Caco-2 (cell line): ENCODE measurements around the gene RAMP3. TPM values are rescaled to one million over a fixed set of nuclear protein-coding genes. Genes with fewer than 3 reads are reported as not detected.

Experiments used
- BruUV-seq: library from RNA; stranded (reverse); fragments of 400-500 nt; replicated peaks from 2 replicates; lab custom pipeline; 2021; lab: Mats Ljungman, UMichigan
- CTCF ChIA-PET: fragments of 300-600 bp; sonication (Branson Sonifier 250); formaldehyde crosslinking; loops from one replicate; lab custom pipeline; 2022; ENCODE audit warnings: antibody characterized with exemption; lab: Charles Lee
- POLR2A ChIA-PET: fragments of 300-600 bp; sonication (Branson Sonifier 250); formaldehyde crosslinking; loops from one replicate; lab custom pipeline; 2022; ENCODE audit warnings: antibody characterized with exemption; lab: Charles Lee
- DNase-seq, 2 experiments: peaks; one replicate each; pipeline versions ENCODE4 v3.0.0 to v3.0.0-alpha.2; 2020 to 2022
- H3K27me3 ChIP-seq: replicated peaks from 2 replicates; pipeline ENCODE4 v1.6.0; 2011; ENCODE audit warnings: low read length; ENCODE audit not compliant: control insufficient read depth, insufficient read depth
- H3K36me3 ChIP-seq: 2 replicates; pipeline ENCODE4 v1.5.1; 2011; ENCODE audit warnings: low read length; ENCODE audit not compliant: control insufficient read depth, insufficient read depth
- H3K4me1 ChIP-seq: fragments of 250-450 bp; sonication (Bioruptor Pico); 2 replicates; pipeline ENCODE4 v1.5.1; 2020; ENCODE audit warnings: mild to moderate bottlenecking
- H3K4me3 ChIP-seq: 2 replicates; pipeline ENCODE4 v1.5.1; 2011; ENCODE audit warnings: low read depth, mild to moderate bottlenecking, control low read depth, low read length
- H3K9me3 ChIP-seq: fragments of 250-450 bp; sonication (Bioruptor Pico); 2 replicates; pipeline ENCODE4 v1.5.1; 2020; ENCODE audit warnings: mild to moderate bottlenecking, moderate library complexity
- H3K27ac Mint-ChIP-seq: one replicate; pipeline ENCODE4 v1.8.0; 2022; ENCODE audit warnings: mixed read lengths; ENCODE audit not compliant: unreplicated experiment
- H3K27me3 Mint-ChIP-seq: one replicate; pipeline ENCODE4 v1.8.0; 2022; ENCODE audit warnings: mixed read lengths; ENCODE audit not compliant: insufficient read depth, unreplicated experiment
- H3K36me3 Mint-ChIP-seq: one replicate; pipeline ENCODE4 v1.8.0; 2022; ENCODE audit warnings: mild to moderate bottlenecking, mixed read lengths; ENCODE audit not compliant: insufficient read depth, unreplicated experiment
- H3K4me1 Mint-ChIP-seq: one replicate; pipeline ENCODE4 v1.8.0; 2022; ENCODE audit warnings: low read depth, mixed read lengths; ENCODE audit not compliant: unreplicated experiment
- H3K4me3 Mint-ChIP-seq: one replicate; pipeline ENCODE4 v1.8.0; 2022; ENCODE audit warnings: mild to moderate bottlenecking, moderate library complexity, mixed read lengths; ENCODE audit not compliant: unreplicated experiment
- H3K9me3 Mint-ChIP-seq: one replicate; pipeline ENCODE4 v1.8.0; 2022; ENCODE audit warnings: mixed read lengths; ENCODE audit not compliant: unreplicated experiment
- intact Hi-C: fragments of 100-400 bp; cut with micrococcal nuclease; formaldehyde crosslinking; loops from one replicate; pipeline ENCODE4 v1.10.0; 2022; ENCODE audit not compliant: unreplicated experiment
- total RNA-seq: library from RNA; stranded (reverse); gene quantifications from 2 replicates; pipeline ENCODE4 v1.2.3, GENCODE V29; 2022
- TF ChIP-seq, protein P1 (sequence below), 2 experiments: fragments of 200-600 bp in 1 of 2; IDR thresholded peaks; 1 replicate in 1 of 2; 2 replicates in 1 of 2; pipeline versions ENCODE4 v1.5.1 to v1.8.0; 2011 to 2022; ENCODE audit warnings: antibody characterized with exemption in 1 of 2, control low read depth in 1 of 2, inconsistent platforms in 1 of 2, low read depth in 1 of 2, low read length in 1 of 2, mild to moderate bottlenecking in 1 of 2, moderate library complexity in 1 of 2; ENCODE audit not compliant: insufficient read depth in 1 of 2, severe bottlenecking in 1 of 2, unreplicated experiment in 1 of 2

RAMP3 gene
- total RNA-seq, 1 experiment from 2014 or later: not detected

DNA sequence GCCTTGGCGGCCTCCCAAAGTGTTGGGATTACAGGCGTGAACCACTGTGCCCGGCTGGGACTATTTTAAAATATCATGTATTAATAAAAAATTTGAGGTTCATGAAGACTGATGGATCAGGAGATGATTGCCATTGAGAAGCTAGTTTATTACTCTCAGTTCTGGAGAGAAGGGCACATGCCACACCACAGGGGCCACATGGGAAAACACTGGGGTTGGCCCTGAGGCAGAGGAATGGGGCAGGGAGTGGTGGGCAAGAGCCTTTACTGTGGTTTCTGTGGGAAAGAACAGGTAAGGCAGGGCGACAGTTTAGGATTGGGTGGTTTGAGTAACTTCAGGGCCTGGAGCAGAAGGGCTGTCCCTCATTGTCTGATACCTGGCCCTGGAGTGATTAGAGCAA, 39.3 kb upstream of the RAMP3 start:
- ChIA-PET POLR2A (no interaction called here), CTCF (no interaction called here)
- H3K36me3 ChIP-seq: no peaks in the 10 kb centered on the region
- intact Hi-C loops: no loop called here
- H3K4me1 ChIP-seq: no peaks in the 10 kb centered on the region
- TF ChIP-seq, protein P1, sequence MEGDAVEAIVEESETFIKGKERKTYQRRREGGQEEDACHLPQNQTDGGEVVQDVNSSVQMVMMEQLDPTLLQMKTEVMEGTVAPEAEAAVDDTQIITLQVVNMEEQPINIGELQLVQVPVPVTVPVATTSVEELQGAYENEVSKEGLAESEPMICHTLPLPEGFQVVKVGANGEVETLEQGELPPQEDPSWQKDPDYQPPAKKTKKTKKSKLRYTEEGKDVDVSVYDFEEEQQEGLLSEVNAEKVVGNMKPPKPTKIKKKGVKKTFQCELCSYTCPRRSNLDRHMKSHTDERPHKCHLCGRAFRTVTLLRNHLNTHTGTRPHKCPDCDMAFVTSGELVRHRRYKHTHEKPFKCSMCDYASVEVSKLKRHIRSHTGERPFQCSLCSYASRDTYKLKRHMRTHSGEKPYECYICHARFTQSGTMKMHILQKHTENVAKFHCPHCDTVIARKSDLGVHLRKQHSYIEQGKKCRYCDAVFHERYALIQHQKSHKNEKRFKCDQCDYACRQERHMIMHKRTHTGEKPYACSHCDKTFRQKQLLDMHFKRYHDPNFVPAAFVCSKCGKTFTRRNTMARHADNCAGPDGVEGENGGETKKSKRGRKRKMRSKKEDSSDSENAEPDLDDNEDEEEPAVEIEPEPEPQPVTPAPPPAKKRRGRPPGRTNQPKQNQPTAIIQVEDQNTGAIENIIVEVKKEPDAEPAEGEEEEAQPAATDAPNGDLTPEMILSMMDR (IDR thresholded peaks at IDR 0.05; ENCODE audit: insufficient read depth in 1 of 2, low read depth in 1 of 2, low read length in 1 of 2, severe bottlenecking in 1 of 2, unreplicated experiment in 1 of 2): no peak
- no peaks in the 10 kb centered on the region for H3K9me3 Mint-ChIP-seq
- no peaks in the 10 kb centered on the region for H3K27me3 Mint-ChIP-seq
- no peak overlapping the region for H3K4me3 Mint-ChIP-seq
- no peak overlapping the region for H3K4me3 ChIP-seq
- H3K36me3 Mint-ChIP-seq: no peaks in the 10 kb centered on the region
- no peaks in the 10 kb centered on the region for H3K9me3 ChIP-seq
- no peaks in the 10 kb centered on the region for H3K4me1 Mint-ChIP-seq
- BruUV-seq: no TSS peak
- H3K27me3 ChIP-seq: no peaks in the 10 kb centered on the region
- no peak for DNase-seq
- H3K27ac Mint-ChIP-seq: no peak overlapping the region

DNA sequence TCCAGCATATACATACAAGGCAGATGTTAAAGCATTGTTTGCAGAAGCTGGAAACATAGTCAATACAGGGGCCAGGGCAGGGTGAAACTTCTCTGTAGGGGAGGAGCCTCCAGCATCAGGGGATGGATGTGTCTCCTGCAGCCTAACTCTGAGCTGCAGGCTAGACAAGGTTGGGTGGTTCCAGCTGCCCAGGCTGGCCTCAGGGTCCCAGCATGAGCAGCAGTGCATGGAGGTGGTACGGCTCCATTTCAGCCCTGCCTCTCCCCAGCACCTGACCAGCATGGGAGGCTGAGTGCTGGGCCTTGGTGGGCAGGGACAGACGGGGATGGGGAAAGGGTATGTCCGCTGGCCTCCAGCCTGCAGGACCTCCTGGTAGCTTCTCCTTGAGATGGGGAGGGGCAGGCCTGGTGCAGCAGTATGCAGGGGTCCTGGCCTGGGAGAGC, 38.7 kb upstream of the RAMP3 start:
- H3K4me3 ChIP-seq: no peak overlapping the region
- no peak overlapping the region for H3K27ac Mint-ChIP-seq
- no TSS peak for BruUV-seq
- POLR2A ChIA-PET: no interaction called here
- no peaks in the 10 kb centered on the region for H3K36me3 Mint-ChIP-seq
- H3K9me3 Mint-ChIP-seq: no peaks in the 10 kb centered on the region
- H3K27me3 Mint-ChIP-seq: no peaks in the 10 kb centered on the region
- H3K4me3 Mint-ChIP-seq: no peak overlapping the region
- no peak for DNase-seq
- no peaks in the 10 kb centered on the region for H3K4me1 Mint-ChIP-seq
- intact Hi-C loops: no loop called here
- CTCF ChIA-PET: no interaction called here
- H3K36me3 ChIP-seq: no peaks in the 10 kb centered on the region
- H3K4me1 ChIP-seq: no peaks in the 10 kb centered on the region
- no peaks in the 10 kb centered on the region for H3K9me3 ChIP-seq
- TF ChIP-seq, protein P1 (IDR thresholded peaks at IDR 0.05; ENCODE audit: insufficient read depth in 1 of 2, low read depth in 1 of 2, low read length in 1 of 2, severe bottlenecking in 1 of 2, unreplicated experiment in 1 of 2): no peak
- H3K27me3 ChIP-seq: no peaks in the 10 kb centered on the region

DNA sequence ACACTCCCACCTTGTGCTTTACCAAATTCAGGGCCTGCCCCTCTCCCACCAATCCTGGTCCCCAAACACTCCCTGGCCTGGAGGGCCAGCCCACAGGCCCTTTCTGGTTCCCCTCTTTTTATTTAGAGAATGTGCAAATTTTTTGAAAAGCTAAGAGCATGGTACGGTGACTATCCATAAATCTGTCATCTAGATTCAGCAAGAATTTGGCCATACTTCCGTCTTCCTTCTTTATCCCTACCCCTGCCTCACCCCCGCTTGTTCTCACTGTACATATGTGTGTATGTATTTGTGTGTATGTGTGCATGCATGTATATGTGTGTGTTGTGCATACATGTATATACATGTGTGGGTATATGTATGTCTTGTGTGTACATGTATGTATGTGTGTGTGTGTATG, 38.0 kb upstream of the RAMP3 start:
- Mint-ChIP-seq H3K9me3 (no peaks in the 10 kb centered on the region), H3K4me1 (no peaks in the 10 kb centered on the region), H3K36me3 (no peaks in the 10 kb centered on the region), H3K27me3 (no peaks in the 10 kb centered on the region), H3K27ac (no peak overlapping the region), H3K4me3 (no peak overlapping the region)
- CTCF ChIA-PET: no interaction called here
- no peak for DNase-seq
- no peaks in the 10 kb centered on the region for H3K9me3 ChIP-seq
- intact Hi-C loops: no loop called here
- POLR2A ChIA-PET: no interaction called here
- no peak overlapping the region for H3K4me3 ChIP-seq
- no peaks in the 10 kb centered on the region for H3K36me3 ChIP-seq
- no peaks in the 10 kb centered on the region for H3K4me1 ChIP-seq
- no peaks in the 10 kb centered on the region for H3K27me3 ChIP-seq
- no TSS peak for BruUV-seq
- TF ChIP-seq, protein P1 (IDR thresholded peaks at IDR 0.05; ENCODE audit: insufficient read depth in 1 of 2, low read depth in 1 of 2, low read length in 1 of 2, severe bottlenecking in 1 of 2, unreplicated experiment in 1 of 2): no peak
